Lower leg skin (tissue), 3 donors: ENCODE data around the gene RBKS.

ENCODE experiments used
- CTCF ChIP-seq, 3 donors: fragments of 450-650 bp; IDR thresholded peaks; one replicate each; pipeline ENCODE4 v1.5.1; 2016; ENCODE audit warnings: antibody characterized with exemption in 3 of 3, mild to moderate bottlenecking in 3 of 3, moderate library complexity in 2 of 3
- POLR2A ChIP-seq, 2 donors: fragments of 450-650 bp; IDR thresholded peaks; one replicate each; pipeline ENCODE4 v1.6.1; 2016 to 2017; ENCODE audit warnings: antibody characterized with exemption in 2 of 2, mild to moderate bottlenecking in 1 of 2, moderate library complexity in 1 of 2

- TF ChIP-seq CTCF (IDR thresholded peaks at IDR 0.05) (no peak), POLR2A (IDR thresholded peaks at IDR 0.05) (no peak)
These were observed 89.3 kb downstream of the RBKS start for GRCh38 chr2:27800856-27801255.
